H9 (cell line): Measurements from ENCODE around the gene PRPS2. TPM values are rescaled to one million over a fixed set of nuclear protein-coding genes. Genes with fewer than 3 reads are reported as not detected.

Source experiments
- DNase-seq: peaks from one replicate; pipeline ENCODE4 v3.0.0-alpha.2; 2017
- H2AFZ ChIP-seq: one replicate; pipeline ENCODE4 v1.6.1; 2013; ENCODE audit warnings: mild to moderate bottlenecking, low read length, control low read depth, moderate library complexity
- H2AK5ac ChIP-seq: 2 replicates; pipeline ENCODE4 v1.6.1; 2013; ENCODE audit warnings: low read length, control low read depth, mixed read lengths; ENCODE audit not compliant: insufficient read length
- H2BK120ac ChIP-seq: one replicate; pipeline ENCODE4 v1.6.1; 2013; ENCODE audit warnings: low read depth, mild to moderate bottlenecking, low read length, control low read depth, inconsistent platforms; ENCODE audit not compliant: poor library complexity, severe bottlenecking
- H2BK12ac ChIP-seq: 2 replicates; pipeline ENCODE4 v1.6.1; 2013; ENCODE audit warnings: low read length, control low read depth, mixed read lengths, low read depth; ENCODE audit not compliant: insufficient read length
- H2BK15ac ChIP-seq: 2 replicates; pipeline ENCODE4 v1.6.1; 2013; ENCODE audit warnings: low read depth, low read length, control low read depth
- H2BK20ac ChIP-seq: one replicate; pipeline ENCODE4 v1.6.1; 2013; ENCODE audit warnings: low read depth, mild to moderate bottlenecking, low read length, control low read depth, inconsistent platforms; ENCODE audit not compliant: poor library complexity, severe bottlenecking
- H2BK5ac ChIP-seq: 2 replicates; pipeline ENCODE4 v1.6.1; 2013; ENCODE audit warnings: low read length, control low read depth, mixed read lengths; ENCODE audit not compliant: insufficient read length
- H3K14ac ChIP-seq: 2 replicates; pipeline ENCODE4 v1.6.1; 2013; ENCODE audit warnings: low read length, control low read depth; ENCODE audit not compliant: insufficient read depth
- H3K18ac ChIP-seq: 2 replicates; pipeline ENCODE4 v1.6.1; 2013; ENCODE audit warnings: low read depth, mild to moderate bottlenecking, mixed read lengths, low read length, control low read depth; ENCODE audit not compliant: insufficient read length
- H3K23ac ChIP-seq: 2 replicates; pipeline ENCODE4 v1.6.1; 2013; ENCODE audit warnings: low read length, control low read depth, mixed read lengths, low read depth; ENCODE audit not compliant: insufficient read length
- H3K23me2 ChIP-seq: 2 replicates; pipeline ENCODE4 v1.6.1; 2013; ENCODE audit warnings: low read depth, mild to moderate bottlenecking, mixed read lengths, low read length, control low read depth; ENCODE audit not compliant: insufficient read length, poor library complexity, severe bottlenecking
- H3K27ac ChIP-seq: 2 replicates; pipeline ENCODE4 v1.5.1; 2013; ENCODE audit warnings: low read length, control low read depth, mixed read lengths, low read depth; ENCODE audit not compliant: insufficient read length
- H3K27me3 ChIP-seq: 2 replicates; pipeline ENCODE4 v1.6.1; 2013; ENCODE audit warnings: low read length, control low read depth, inconsistent platforms; ENCODE audit not compliant: insufficient read depth
- H3K4ac ChIP-seq: 2 replicates; pipeline ENCODE4 v1.6.1; 2013; ENCODE audit warnings: low read depth, mild to moderate bottlenecking, control low read depth, inconsistent platforms, low read length, moderate library complexity
- H3K4me1 ChIP-seq: 2 replicates; pipeline ENCODE4 v1.6.1; 2013; ENCODE audit warnings: low read length, control low read depth, inconsistent platforms; ENCODE audit not compliant: insufficient read depth
- H3K4me2 ChIP-seq: 2 replicates; pipeline ENCODE4 v1.6.1; 2013; ENCODE audit warnings: low read length, control low read depth, mixed read lengths; ENCODE audit not compliant: insufficient read length, insufficient read depth
- H3K56ac ChIP-seq: 2 replicates; pipeline ENCODE4 v1.6.1; 2013; ENCODE audit warnings: low read depth, mild to moderate bottlenecking, mixed read lengths, low read length, control low read depth; ENCODE audit not compliant: insufficient read length
- H3K79me1 ChIP-seq: 2 replicates; pipeline ENCODE4 v1.6.1; 2013; ENCODE audit warnings: low read depth, mild to moderate bottlenecking, moderate library complexity, low read length, control low read depth, inconsistent platforms; ENCODE audit not compliant: insufficient read depth, poor library complexity, severe bottlenecking
- H3K79me2 ChIP-seq: 2 replicates; pipeline ENCODE4 v1.6.1; 2013; ENCODE audit warnings: low read length, control low read depth, inconsistent platforms; ENCODE audit not compliant: insufficient read depth
- H3K9ac ChIP-seq: 2 replicates; pipeline ENCODE4 v1.6.1; 2013; ENCODE audit warnings: low read length, control low read depth, mixed read lengths; ENCODE audit not compliant: insufficient read length; ENCODE audit errors: extremely low read depth
- H3K9me3 ChIP-seq: one replicate; pipeline ENCODE4 v1.6.1; 2013; ENCODE audit warnings: low read depth, low read length, inconsistent platforms; ENCODE audit not compliant: control insufficient read depth
- H3T11ph ChIP-seq: one replicate; pipeline ENCODE4 v1.6.1; 2013; ENCODE audit warnings: mild to moderate bottlenecking, low read length, control low read depth, inconsistent platforms
- H4K20me1 ChIP-seq: one replicate; pipeline ENCODE4 v1.6.1; 2013; ENCODE audit not compliant: control insufficient read depth, insufficient read length, insufficient read depth
- H4K5ac ChIP-seq: 2 replicates; pipeline ENCODE4 v1.6.1; 2013; ENCODE audit warnings: low read depth, mild to moderate bottlenecking, mixed read lengths, low read length, control low read depth; ENCODE audit not compliant: insufficient read length
- H4K8ac ChIP-seq: replicated peaks from 2 replicates; pipeline ENCODE4 v1.6.1; 2013; ENCODE audit warnings: low read length, control low read depth, mixed read lengths, low read depth; ENCODE audit not compliant: insufficient read length
- H4K91ac ChIP-seq: 2 replicates; pipeline ENCODE4 v1.6.1; 2013; ENCODE audit warnings: low read depth, mild to moderate bottlenecking, moderate library complexity, mixed read lengths, low read length, control low read depth; ENCODE audit not compliant: insufficient read length
- H3K27ac Mint-ChIP-seq, 3 experiments: 2 replicates in 2 of 3; 3 replicates in 1 of 3; pipeline ENCODE4 v1.8.0; 2020 to 2021; ENCODE audit warnings: mixed read lengths in 3 of 3, mild to moderate bottlenecking in 1 of 3, moderate library complexity in 1 of 3
- H3K27me3 Mint-ChIP-seq: 2 replicates; pipeline ENCODE4 v1.8.0; 2021; ENCODE audit warnings: low read depth, mild to moderate bottlenecking, moderate library complexity, mixed read lengths
- H3K36me3 Mint-ChIP-seq, 3 experiments: 2 replicates in 2 of 3; 3 replicates in 1 of 3; pipeline ENCODE4 v1.8.0; 2020 to 2021; ENCODE audit warnings: low read depth in 3 of 3, mixed read lengths in 3 of 3; ENCODE audit not compliant: insufficient read depth in 1 of 3
- H3K4me1 Mint-ChIP-seq, 2 experiments: 2 replicates each; pipeline ENCODE4 v1.8.0; 2020; ENCODE audit warnings: mixed read lengths in 2 of 2
- H3K4me3 Mint-ChIP-seq, 2 experiments: 2 replicates in 1 of 2; 3 replicates in 1 of 2; pipeline ENCODE4 v1.8.0; 2020 to 2021; ENCODE audit warnings: mild to moderate bottlenecking in 2 of 2, mixed read lengths in 2 of 2, moderate library complexity in 1 of 2
- H3K9me3 Mint-ChIP-seq, 2 experiments: 2 replicates in 1 of 2; 3 replicates in 1 of 2; pipeline ENCODE4 v1.8.0; 2020; ENCODE audit warnings: mild to moderate bottlenecking in 2 of 2, mixed read lengths in 2 of 2, moderate library complexity in 1 of 2
- WGBS: extraction: QIAGEN DNeasy Blood & Tissue Kit; methylation state at CpG from one replicate; pipeline ENCODE4 v1.1.7; 2013; ENCODE audit warnings: missing lambda C conversion rate, low lambda C conversion rate, mixed read lengths; ENCODE audit not compliant: insufficient read length; ENCODE audit errors: extremely low coverage; 5-methylcytosine and 5-hydroxymethylcytosine counted together
- total RNA-seq: library from RNA; stranded (reverse); gene quantifications from 2 replicates; pipeline ENCODE4 v1.2.1, GENCODE V29; 2021
- TF ChIP-seq, protein P1 (sequence below): fragments of 200-600 bp; sonication (generic); conservative IDR thresholded peaks from 3 replicates; pipeline ENCODE4 v1.8.0; 2021; ENCODE audit warnings: antibody characterized with exemption, mild to moderate bottlenecking

Gene PRPS2
- total RNA-seq, 1 experiment from 2014 or later, result 28.0 TPM

DNA sequence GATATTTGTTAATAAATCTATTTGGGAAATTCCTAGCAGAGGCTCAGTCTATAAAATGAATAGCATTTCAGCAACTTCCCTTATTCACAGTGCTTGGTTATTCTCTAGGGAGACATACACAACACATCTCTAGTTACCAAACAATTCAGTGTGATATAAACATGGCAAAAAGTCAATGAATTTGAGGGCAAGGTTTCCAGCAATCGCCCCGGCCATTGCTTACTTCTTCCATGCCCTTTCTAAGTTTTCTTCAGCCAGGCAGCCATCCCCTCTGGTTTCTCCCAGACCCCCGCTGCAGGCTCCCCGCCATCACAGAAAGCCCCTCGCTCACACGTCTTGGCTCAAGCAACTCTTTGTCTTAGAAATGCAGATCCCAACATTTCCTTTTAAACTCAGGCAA lies 80.0 kb downstream of the PRPS2 start:
- Histone ChIP-seq H2BK120ac (no peak overlapping the region), H3K4me2 (no peak overlapping the region), H3K56ac (no peak overlapping the region), H3K9ac (no peak overlapping the region), H2AFZ (no peak overlapping the region), H2AK5ac (no peak overlapping the region), H4K5ac (no peak overlapping the region), H3K4me1 (no peaks in the 10 kb centered on the region), H3K4ac (no peak overlapping the region), H3K27ac (no peak overlapping the region), H4K91ac (no peak overlapping the region), H2BK15ac (no peak overlapping the region), H4K8ac (no peak overlapping the region), H3K9me3 (no peaks in the 10 kb centered on the region), H3K79me1 (no peaks in the 10 kb centered on the region), H3K18ac (no peak overlapping the region), H4K20me1 (no peaks in the 10 kb centered on the region), H3K23me2 (no peaks in the 10 kb centered on the region), H3K23ac (no peak overlapping the region), H3K27me3 (no peaks in the 10 kb centered on the region), H3T11ph (no peak overlapping the region), H3K79me2 (no peaks in the 10 kb centered on the region), H2BK12ac (no peak overlapping the region), H2BK20ac (no peak overlapping the region), H3K14ac (no peak overlapping the region), H2BK5ac (no peak overlapping the region)
- H3K27me3 Mint-ChIP-seq, result no peaks in the 10 kb centered on the region
- H3K36me3 Mint-ChIP-seq, result no peaks in the 10 kb centered on the region; a peak in 1 of 7 replicates
- H3K9me3 Mint-ChIP-seq, result peaks cover 56 to 64% of the 10 kb centered on the region in 2 experiments
- TF ChIP-seq, protein P1, sequence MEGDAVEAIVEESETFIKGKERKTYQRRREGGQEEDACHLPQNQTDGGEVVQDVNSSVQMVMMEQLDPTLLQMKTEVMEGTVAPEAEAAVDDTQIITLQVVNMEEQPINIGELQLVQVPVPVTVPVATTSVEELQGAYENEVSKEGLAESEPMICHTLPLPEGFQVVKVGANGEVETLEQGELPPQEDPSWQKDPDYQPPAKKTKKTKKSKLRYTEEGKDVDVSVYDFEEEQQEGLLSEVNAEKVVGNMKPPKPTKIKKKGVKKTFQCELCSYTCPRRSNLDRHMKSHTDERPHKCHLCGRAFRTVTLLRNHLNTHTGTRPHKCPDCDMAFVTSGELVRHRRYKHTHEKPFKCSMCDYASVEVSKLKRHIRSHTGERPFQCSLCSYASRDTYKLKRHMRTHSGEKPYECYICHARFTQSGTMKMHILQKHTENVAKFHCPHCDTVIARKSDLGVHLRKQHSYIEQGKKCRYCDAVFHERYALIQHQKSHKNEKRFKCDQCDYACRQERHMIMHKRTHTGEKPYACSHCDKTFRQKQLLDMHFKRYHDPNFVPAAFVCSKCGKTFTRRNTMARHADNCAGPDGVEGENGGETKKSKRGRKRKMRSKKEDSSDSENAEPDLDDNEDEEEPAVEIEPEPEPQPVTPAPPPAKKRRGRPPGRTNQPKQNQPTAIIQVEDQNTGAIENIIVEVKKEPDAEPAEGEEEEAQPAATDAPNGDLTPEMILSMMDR, result no peak
- no CpG with 5 or more reads among the region's 6 CpGs for WGBS
- H3K27ac Mint-ChIP-seq, result no peak overlapping the region
- peaks cover 9 to 13% of the 10 kb centered on the region in 2 experiments for H3K4me1 Mint-ChIP-seq
- H3K4me3 Mint-ChIP-seq, result no peak overlapping the region
- no peak for DNase-seq
